ENCODE data around the gene BNIPL. TPM values are rescaled to one million over a fixed set of nuclear protein-coding genes. Genes with fewer than 3 reads are reported as not detected.
A peak's percentile ranks its signal among the peaks of the same experiment; 100 is the strongest.

The BNIPL gene
- total and polyA plus RNA-seq, 2 of the 13 experiments (the other 11 are each of a cell fraction or from before 2014, with no cell fraction given): 0.40 to 1.1 TPM

- TF ChIP-seq PREB (CRISPR knock-in tag; IDR thresholded peaks at IDR 0.05) (no peak), DNMT3B (CRISPR knock-in tag; conservative IDR thresholded peaks at IDR 0.05) (no peak), ZNF704 (CRISPR knock-in tag; IDR thresholded peaks at IDR 0.05; ENCODE audit: borderline replicate concordance) (no peak), ZNF597 (CRISPR knock-in tag; IDR thresholded peaks at IDR 0.05) (no peak), ZNF546 (CRISPR knock-in tag; conservative IDR thresholded peaks at IDR 0.05) (no peak), HDAC2 (CRISPR knock-in tag; IDR thresholded peaks at IDR 0.05) (peak; percentile 92), LBX2 (CRISPR knock-in tag; IDR thresholded peaks at IDR 0.05; ENCODE audit: borderline replicate concordance) (no peak), ZNF431 (CRISPR knock-in tag; IDR thresholded peaks at IDR 0.05; ENCODE audit: borderline replicate concordance, low read depth) (no peak), NONO (IDR thresholded peaks at IDR 0.05) (no peak), NONO (CRISPR knock-in tag; conservative IDR thresholded peaks at IDR 0.05) (no peak), ZSCAN22 (CRISPR knock-in tag; IDR thresholded peaks at IDR 0.05) (no peak), ZNF567 (CRISPR knock-in tag; IDR thresholded peaks at IDR 0.05; ENCODE audit: borderline replicate concordance) (no peak), ZNF460 (CRISPR knock-in tag; IDR thresholded peaks at IDR 0.05; ENCODE audit: borderline replicate concordance) (peak; percentile 99), GMEB2 (CRISPR knock-in tag; IDR thresholded peaks at IDR 0.05; ENCODE audit: low read depth) (no peak), CAMTA2 (CRISPR knock-in tag; IDR thresholded peaks at IDR 0.05; ENCODE audit: borderline replicate concordance) (no peak), ZNF10 (CRISPR knock-in tag; IDR thresholded peaks at IDR 0.05; ENCODE audit: borderline replicate concordance, low read depth) (no peak), ZNF775 (CRISPR knock-in tag; IDR thresholded peaks at IDR 0.05; ENCODE audit: borderline replicate concordance) (no peak), AGO1 (IDR thresholded peaks at IDR 0.05; ENCODE audit: low read depth, low read length, poor library complexity, severe bottlenecking) (no peak), HMGXB4 (CRISPR knock-in tag; IDR thresholded peaks at IDR 0.05; ENCODE audit: borderline replicate concordance in 1 of 2, low read depth in 1 of 2) (peak; percentile 50 to 67; a peak in 2 of 4 replicates), SP4 (CRISPR knock-in tag; IDR thresholded peaks at IDR 0.05) (no peak), CCDC6 (CRISPR knock-in tag; IDR thresholded peaks at IDR 0.05) (no peak; the same call in 1 of the 2 replicates), ZNF256 (CRISPR knock-in tag; conservative IDR thresholded peaks at IDR 0.05) (no peak)
Observed at GRCh38 chr1:151012684-151013471, 23.5 kb upstream of the BNIPL start (continued).
